ENCODE measurements around the gene KLHDC7B.
A peak's percentile ranks its signal among the peaks of the same experiment; 100 is the strongest.
"Not testable (repeated sequence)": the region's sequence is repeated elsewhere in the genome, so short reads cannot be mapped to it uniquely, and the experiment has no call there.

KLHDC7B gene

DNA sequence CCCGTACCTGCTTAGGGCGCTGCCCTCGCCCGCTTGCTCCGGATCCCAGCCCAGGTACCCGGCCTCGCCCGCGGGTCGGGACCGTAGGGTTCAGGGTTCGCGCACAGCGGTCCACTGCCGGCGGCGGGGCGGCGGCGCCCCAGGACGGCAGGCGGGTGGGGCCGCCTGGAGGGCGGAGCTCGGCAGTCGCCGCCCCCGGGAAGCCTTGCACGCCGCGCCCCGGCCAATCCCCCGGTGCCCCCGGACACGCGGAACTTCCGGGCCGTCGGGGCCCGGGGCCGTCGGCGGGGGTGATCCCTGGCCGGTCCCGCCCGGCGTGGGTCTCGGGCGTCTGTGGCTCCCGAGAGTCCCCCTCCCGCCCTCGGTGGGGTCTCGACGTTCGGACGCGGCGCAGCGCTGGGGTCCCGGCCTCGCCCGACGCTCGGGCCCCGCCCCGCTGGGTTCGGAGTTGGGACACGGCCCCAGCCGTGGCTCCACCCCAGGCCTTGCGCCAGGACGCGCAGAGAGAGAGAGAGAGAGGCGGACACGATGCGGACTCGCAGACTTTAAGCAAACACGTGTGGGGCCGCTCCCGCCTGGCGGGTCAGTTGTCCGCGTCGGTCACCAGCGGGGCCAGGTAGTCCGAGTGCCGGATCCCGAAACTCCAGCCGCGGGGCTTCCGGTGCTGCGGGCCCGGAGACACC is 15.7 kb upstream of the KLHDC7B start, which contains the start of gene TYMP:
Gene TYMP (minus strand): TSS at position 116 of the 683 bp plus-strand sequence. CDS start 303 bp downstream, outside the sequence.
- TF ChIP-seq, protein P1, sequence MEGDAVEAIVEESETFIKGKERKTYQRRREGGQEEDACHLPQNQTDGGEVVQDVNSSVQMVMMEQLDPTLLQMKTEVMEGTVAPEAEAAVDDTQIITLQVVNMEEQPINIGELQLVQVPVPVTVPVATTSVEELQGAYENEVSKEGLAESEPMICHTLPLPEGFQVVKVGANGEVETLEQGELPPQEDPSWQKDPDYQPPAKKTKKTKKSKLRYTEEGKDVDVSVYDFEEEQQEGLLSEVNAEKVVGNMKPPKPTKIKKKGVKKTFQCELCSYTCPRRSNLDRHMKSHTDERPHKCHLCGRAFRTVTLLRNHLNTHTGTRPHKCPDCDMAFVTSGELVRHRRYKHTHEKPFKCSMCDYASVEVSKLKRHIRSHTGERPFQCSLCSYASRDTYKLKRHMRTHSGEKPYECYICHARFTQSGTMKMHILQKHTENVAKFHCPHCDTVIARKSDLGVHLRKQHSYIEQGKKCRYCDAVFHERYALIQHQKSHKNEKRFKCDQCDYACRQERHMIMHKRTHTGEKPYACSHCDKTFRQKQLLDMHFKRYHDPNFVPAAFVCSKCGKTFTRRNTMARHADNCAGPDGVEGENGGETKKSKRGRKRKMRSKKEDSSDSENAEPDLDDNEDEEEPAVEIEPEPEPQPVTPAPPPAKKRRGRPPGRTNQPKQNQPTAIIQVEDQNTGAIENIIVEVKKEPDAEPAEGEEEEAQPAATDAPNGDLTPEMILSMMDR (IDR thresholded peaks at IDR 0.05; ENCODE audit: control insufficient read depth, insufficient read depth, low read depth, low read length, missing control alignments), result no peak
- H3K4me3 ChIP-seq (ENCODE audit: control insufficient read depth, low read depth, low read length), result peak within 1 kb of the TSS; percentile 52
- DNase-seq (ENCODE audit: low read depth), result peak; percentile 46

DNA sequence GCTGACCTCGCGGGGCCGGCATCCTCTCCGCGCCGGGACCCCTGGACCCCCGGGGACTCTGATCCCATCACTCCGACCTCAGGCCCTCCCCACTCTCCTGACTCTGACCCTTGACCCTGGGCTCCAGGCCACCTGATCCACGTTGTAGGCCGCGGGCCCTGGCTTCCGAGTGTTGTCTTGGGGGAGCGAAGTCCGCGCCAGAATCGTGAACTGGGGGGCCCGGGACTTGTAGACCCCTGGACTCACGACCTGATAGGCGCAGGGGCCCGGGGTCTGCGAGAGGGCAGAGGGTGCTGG is 15.2 kb upstream of the KLHDC7B start:
- no peak for DNase-seq (ENCODE audit: low read depth)
- TF ChIP-seq, protein P1 (IDR thresholded peaks at IDR 0.05; ENCODE audit: control insufficient read depth, insufficient read depth, low read depth, low read length, missing control alignments), result no peak
- H3K4me3 ChIP-seq (ENCODE audit: control insufficient read depth, low read depth, low read length), result peak overlapping the region; percentile 52

DNA sequence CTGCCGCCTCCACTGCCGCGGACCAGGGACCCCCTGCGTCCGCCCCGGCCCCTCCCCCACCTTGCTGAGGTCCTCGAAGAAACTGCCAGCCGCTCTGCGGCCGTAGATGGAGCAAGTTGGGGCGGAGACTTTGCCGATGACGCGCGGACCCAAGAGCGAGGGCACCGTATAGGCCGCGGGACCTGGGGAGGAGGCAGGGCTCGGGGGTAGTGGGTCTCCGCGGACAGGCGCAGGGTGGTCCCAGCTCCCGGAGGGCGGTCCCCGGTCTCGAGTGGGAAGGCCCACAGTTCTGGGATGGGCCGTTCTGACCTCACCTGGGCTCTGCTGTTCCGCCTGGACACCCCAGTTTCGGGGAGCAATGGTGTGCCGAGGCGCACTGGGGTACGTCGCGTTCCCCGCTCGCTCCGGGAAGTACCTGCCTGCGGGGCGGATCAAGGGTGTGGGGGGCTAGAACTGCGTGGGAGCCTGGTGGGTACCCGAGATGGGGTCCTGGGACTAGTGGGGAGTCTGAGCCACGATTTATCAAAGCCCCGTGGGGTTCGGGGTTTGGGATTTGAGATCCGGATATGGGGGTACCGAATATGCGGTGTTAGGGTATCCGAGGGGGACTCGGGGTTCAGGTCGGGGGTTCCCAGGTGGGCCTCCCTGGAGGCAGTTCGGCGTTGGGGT is 14.7 kb upstream of the KLHDC7B start:
- DNase-seq (ENCODE audit: low read depth), result peak; percentile 35
- H3K4me3 ChIP-seq (ENCODE audit: control insufficient read depth, low read depth, low read length), result peak overlapping the region; percentile 52
- TF ChIP-seq, protein P1 (IDR thresholded peaks at IDR 0.05; ENCODE audit: control insufficient read depth, insufficient read depth, low read depth, low read length, missing control alignments), result no peak

DNA sequence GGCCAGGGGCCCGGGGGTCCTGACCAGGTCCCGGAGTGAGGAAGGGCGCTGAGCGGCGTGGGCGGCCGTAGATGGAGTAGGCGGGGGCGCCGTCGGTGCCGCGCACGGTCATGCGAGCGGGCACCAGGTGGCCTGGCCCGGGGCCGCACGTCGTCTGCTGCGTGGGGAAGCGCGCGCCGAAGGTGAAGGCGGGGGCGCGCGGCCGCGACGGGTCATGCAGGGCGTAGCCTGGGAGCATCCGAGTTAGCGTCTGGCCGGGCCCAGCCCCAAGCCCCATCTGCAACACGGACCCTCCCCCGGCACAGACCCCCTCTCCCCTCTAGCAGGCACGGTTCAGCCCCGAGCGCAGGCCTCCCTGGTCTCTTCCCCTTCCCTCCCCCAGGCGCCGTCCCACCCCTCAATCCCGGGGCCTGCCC is 14.1 kb upstream of the KLHDC7B start:
- DNase-seq (ENCODE audit: low read depth), result no peak
- TF ChIP-seq, protein P1 (IDR thresholded peaks at IDR 0.05; ENCODE audit: control insufficient read depth, insufficient read depth, low read depth, low read length, missing control alignments), result no peak
- peak overlapping the region; percentile 52 for H3K4me3 ChIP-seq (ENCODE audit: control insufficient read depth, low read depth, low read length)

DNA sequence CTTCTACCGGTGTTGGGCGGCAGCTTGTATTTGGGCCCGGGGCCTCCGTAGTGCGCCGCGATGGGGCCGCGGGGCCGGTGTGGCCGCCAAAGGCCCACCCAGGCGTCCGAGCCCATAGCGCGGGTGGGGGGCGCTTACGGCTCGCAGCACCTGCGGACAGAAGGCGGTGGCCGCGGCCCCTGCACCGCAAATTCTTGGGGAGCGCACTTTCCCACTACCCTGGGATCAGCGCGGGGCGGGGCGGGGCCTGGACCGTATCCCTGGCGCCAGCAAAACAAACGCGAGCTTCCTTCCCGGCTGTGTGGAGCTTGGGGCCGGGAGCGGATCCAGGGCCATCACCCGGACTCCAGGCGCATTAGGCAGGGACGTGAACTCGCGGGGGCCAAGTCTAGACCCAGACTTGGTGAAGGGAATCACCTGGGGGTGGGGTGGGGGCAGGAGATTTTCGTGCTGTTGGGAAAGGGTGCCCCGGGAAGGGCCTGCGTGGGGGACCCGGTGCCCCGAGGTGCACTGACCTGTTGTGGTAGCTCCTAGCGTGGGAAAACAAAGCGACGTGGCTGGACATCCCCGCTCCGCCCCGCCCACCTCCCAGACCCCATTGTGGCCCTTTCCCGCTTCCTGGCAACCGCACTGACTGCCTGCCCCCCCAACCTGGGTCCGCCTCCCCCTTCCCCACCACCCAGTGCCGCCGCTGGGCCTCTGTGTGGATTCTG is 13.6 kb upstream of the KLHDC7B start:
- DNase-seq (ENCODE audit: low read depth), result no peak
- TF ChIP-seq, protein P1 (IDR thresholded peaks at IDR 0.05; ENCODE audit: control insufficient read depth, insufficient read depth, low read depth, low read length, missing control alignments), result no peak
- peak overlapping the region; percentile 52 for H3K4me3 ChIP-seq (ENCODE audit: control insufficient read depth, low read depth, low read length)

DNA sequence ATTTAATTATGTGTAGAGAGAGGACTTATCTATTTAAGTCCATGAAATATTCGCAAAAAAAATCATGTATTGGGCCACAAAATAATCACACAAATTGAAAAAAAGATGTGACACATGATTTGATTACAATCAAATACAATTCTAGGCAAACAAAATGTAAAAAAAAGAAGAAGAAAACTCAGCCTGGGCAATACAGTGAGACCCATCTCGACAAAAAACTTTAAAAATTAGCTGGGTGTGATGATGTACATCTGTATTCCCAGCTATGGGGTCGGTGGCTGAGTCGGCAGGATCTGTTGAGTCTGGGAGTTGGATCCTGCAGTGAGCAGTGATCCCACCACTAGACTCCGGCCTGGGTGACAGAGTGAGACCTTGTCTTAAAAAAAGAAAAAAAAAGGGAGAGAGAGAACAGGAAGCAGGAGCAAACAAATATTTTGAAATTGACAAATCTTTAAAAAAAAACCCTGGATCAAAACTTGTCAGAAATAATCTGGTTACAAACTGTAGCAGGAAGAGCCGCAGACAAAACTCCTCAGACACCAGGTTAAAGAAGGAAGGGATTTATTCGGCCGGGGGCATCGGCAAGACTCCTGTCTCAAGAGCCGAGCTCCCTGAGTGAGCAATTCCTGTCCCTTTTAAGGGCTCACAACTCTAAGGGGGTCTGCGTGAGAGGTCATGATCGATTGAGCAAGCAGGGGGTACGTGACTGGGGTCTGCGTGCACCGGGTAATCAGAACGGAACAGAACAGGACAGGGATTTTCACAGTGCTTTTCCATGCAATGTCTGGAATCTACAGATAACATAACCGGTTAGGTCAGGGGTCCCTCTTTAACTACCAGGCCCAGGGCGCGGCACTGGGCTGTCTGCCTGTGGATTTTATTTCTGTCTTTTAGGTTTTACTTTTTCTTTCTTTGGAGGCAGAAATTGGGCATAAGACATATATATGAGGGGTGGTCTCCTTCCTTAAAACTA is 12.6 kb upstream of the KLHDC7B start:
- TF ChIP-seq, protein P1 (IDR thresholded peaks at IDR 0.05; ENCODE audit: control insufficient read depth, insufficient read depth, low read depth, low read length, missing control alignments), result no peak
- no peak for DNase-seq (ENCODE audit: low read depth)
- H3K4me3 ChIP-seq (ENCODE audit: control insufficient read depth, low read depth, low read length), result no peak overlapping the region

DNA sequence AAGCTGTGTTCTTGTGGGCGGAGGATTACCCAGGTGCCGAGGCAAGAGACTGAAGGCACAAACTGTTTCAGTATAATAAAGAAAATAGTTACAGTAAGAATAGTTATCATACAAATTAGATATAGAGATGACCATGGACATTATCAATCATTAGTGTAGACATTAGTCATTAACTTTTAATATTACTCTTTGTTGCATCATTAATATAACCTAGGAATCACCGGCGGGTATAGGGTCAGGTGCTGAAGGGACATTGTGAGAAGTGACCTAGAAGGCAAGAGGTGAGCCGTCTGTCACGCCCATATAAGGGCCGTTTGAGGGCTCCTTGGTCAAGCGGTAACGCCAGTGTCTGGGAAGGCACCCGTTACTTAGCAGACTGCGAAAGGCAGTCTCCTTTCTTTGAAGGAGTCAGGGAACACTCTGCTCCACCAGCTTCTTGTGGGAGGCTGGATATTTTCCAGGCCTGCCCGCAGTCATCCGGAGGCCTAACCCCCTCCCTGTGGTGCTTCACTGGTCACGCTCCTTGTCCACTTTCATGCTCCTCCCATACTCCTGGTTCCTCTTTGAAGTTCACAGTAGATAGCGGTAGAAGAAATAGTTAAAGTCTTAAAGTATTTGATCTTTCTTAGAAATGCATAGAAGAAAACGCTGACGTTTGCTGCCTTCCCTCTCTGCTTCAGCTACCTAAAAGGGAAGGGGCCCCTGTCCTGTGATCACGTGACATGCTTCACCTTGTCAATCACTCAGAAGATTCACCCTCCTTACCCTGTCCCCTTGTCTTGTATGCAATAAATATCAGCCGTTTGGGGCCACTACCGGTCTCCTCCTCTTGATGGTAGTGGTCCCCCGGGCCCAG is 11.6 kb upstream of the KLHDC7B start:
- not testable (repeated sequence) for DNase-seq (ENCODE audit: low read depth)

More for the DNA sequence above, 11.6 kb upstream of the KLHDC7B start:
- H3K4me3 ChIP-seq (ENCODE audit: control insufficient read depth, low read depth, low read length), result not testable (repeated sequence)
